HG02852 (cell line): ENCODE results near the gene WBP11.

ENCODE experiments used
- ATAC-seq: cut with Tn5 transposase; IDR thresholded peaks from one replicate; pipeline ENCODE4 v1.9.1; 2021; ENCODE audit warnings: mild to moderate bottlenecking, moderate library complexity; ENCODE audit not compliant: unreplicated experiment

Gene WBP11

GRCh38 chr12:14825256-14825655, 22.0 kb upstream of the WBP11 start:
- ATAC-seq = no peak

- no peak for ATAC-seq
Observed at GRCh38 chr12:14824012-14824634, 20.8 kb upstream of the WBP11 start.

DNA sequence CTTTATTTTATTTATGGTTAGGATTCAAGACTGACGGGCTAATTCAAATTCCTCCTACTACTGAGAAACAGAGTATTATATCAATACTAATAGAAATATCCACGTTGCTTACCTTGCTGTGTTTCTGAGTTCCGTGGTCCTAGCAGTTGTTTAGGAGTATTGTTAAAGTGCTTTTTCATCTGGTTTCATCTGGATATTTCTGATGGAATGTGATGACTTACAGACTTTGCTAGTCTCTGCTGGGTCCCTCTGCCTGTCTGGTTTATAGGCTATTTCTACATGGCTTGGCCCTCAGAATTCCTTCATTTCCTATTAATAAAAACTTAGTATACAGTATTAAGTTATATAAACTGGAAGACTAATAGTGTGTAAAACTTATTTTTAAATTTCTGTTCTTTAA, 10.7 kb upstream of the WBP11 start, which contains the start of gene SMCO3:
SMCO3 (minus strand) TSS at position 169 of the 400 bp plus-strand sequence. CDS start 7,502 bp downstream, outside the sequence.
- ATAC-seq = no peak

DNA sequence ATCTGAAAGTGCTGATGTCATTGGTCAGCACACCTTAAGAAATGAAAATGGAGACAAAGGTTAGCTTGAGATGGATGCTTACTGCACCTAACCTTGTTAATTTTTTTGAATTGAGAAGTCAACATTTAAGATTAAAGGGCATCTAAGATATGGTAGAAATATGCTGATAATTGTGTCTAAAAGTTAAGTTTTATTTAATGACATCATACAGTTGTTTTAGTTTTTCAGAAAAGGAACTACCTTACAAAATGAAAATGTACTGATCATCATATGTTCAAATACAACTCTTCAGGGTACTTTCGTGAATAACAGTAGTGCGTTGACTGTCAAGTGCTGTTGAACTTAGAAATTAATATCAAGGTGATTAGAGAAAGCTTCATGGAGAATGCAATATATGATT, 8.2 kb upstream of the WBP11 start:
- ATAC-seq = no peak

DNA sequence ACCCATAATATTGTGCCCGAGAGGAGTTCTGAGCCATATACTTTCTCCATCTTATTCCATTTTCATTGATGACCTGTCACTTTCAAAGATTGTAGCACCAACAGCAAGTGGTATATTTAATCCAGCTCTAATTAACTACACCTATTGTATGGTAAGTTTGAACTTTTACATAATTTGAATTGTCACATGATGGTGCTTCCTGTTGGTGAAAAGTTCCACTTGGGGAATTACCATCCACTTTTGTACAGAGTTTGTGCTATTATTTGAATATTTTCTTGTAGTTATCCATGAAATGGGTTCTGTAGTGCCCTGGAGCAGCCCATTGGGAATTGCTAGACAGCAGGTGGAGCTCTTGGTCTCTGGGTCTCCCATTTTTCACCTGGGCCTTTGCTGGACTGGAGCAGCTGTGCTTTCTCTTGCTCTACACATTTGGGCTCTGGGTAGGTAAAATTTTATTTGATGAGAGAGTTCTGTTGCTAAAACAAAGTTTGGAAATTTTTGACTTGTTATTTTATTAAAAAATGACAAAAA, 7.7 kb upstream of the WBP11 start:
- no peak for ATAC-seq

- no peak for ATAC-seq
Observed at GRCh38 chr12:14810167-14810952, 7.1 kb upstream of the WBP11 start.

GRCh38 chr12:14803830-14804160, 517 bp upstream of the WBP11 start:
- ATAC-seq = peak; percentile 24

GRCh38 chr12:14802721-14803010, 612 bp downstream of the WBP11 start:
- ATAC-seq = no peak

DNA sequence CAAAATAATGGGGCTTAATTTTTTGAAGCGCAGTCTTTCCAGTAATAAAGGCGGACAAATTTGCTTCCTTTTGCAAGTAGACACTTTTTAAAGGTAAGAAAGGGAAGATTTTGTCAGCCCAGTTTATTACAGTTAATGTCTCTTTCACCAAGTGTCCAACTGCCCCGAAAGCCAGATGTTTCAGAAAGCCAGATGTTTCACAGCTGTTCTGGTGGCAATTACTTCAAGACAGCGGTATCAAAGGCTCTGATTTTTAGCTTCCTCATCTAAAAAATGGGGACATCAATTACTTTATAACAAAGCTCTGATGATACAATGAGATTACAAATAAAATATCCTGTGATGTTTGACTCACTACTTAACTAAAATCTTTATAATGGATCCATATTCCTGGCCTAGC, 1.0 kb downstream of the WBP11 start:
- ATAC-seq = no peak

DNA sequence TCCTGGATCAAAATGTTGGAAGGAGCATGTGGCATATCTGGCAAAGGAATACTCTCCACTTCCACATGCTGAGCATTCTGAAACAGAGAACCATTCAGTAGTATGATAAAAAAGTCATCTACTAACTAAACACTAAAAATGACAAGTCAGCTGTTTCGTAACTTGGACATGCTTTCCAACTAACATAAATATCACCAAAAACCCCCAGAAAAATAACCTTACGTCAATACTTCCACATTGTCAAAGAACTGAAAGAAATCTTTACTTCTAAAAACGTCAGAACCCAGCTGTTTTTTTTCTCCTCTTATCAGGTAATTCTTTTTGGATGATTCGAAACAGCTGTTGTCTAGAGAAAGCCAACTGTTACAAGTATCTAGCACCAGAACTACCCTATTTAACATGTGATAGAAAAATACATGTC, 8.2 kb downstream of the WBP11 start:
- no peak for ATAC-seq

GRCh38 chr12:14785568-14785967, 17.7 kb downstream of the WBP11 start:
- ATAC-seq = no peak

DNA sequence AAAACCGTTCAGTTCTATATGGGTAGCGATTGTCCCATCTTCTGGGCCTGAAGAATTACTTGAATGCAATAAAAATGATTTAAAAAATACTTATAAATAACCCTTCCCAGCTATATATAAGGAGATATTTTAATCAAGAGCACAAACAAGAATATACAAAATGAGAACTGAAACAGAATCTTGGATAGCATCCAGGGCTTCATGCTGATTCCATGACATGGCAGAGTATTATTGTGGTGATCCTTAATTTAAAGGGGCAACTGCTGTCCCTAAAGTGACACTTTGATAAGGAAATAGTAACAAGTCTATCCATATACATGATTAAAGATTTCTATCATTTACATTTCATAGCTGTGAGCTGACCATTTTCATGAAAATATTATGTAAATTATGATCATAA, 18.8 kb downstream of the WBP11 start:
- no peak for ATAC-seq

DNA sequence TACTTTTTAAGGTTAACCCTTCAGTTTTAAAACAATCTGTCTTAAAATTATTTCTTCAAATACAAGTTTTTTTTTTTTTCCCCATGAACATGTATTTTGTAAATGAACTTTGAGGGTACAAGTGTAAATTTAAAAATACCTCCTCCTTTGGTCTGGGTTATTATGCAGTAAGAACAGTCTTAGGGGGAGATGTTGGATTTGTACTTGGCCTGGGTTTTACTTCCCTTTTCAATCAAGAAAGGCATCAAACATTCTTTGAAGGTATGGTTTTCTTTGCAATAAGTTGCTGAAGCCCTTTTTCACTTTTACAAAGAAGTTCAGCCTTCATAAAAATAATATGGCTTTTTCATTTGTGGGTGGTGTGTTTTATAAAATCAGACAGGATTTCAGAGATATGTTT, 20.5 kb downstream of the WBP11 start:
- peak; percentile 70 for ATAC-seq

GRCh38 chr12:14781563-14781962, 21.7 kb downstream of the WBP11 start:
- no peak for ATAC-seq

GRCh38 chr12:14780859-14781258, 22.4 kb downstream of the WBP11 start:
- ATAC-seq = no peak

DNA sequence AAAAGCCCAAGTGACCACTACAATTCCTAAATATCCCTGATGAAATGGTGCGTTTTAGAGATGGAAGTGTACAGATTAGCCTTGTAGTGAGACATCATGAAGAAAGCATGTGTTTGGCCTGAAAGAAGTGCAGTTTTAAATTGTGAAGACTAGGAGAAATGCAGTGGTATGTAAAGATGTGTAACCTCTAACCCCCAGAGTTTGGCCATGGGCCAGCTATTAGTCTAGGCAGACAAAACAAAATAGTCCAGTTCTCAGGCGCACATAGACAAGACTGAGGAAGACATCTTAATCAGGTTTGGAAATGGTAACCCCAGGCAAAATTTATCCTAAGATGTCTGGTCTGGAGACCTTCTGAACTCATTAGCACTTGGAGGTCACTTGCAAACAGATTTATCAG, 23.4 kb downstream of the WBP11 start:
- no peak for ATAC-seq

GRCh38 chr12:14777271-14777670, 26.0 kb downstream of the WBP11 start:
- ATAC-seq = no peak

- no peak for ATAC-seq
Observed at GRCh38 chr12:14776236-14776961, 26.9 kb downstream of the WBP11 start.

- ATAC-seq = no peak
Observed at GRCh38 chr12:14775636-14775980, 27.7 kb downstream of the WBP11 start.

DNA sequence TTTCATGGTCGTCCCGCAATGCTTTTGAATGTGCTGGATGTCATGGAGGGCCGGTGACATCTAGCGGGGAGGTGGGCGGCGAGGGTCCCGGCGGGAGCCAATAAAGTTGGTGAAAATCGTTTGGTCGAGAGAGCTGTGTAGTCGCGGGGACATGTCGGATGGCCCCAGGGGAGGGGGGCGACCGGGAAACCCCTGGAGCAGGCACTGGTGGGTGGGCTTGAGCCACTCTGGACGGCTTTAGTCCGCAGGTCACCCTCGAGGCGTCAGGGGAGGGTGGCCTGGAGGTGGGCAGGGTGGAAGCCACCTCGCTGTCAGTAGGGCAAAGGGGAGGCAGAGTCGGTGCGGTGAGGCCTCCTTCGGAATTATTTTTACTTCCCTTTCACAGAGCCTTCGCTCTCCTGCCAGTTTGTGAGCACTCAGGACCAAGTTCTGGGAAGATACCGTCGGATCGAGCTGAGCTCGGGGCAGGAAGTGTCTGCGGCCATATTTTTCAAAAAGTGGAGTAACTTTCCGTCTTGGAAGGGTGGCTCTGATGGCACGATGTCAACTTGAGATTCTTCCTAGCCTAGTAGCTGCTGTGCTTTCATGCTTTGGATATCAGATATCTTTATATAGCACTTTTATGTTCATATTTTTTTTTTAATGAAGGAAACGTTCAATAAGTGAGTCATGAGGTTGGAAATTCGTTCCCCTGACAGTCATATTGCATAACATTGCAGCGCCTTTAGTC, 28.2 kb downstream of the WBP11 start:
- ATAC-seq = no peak
